Neural cell (in vitro differentiated cells): ENCODE data around the gene TMEM132C. TPM values are rescaled to one million over a fixed set of nuclear protein-coding genes. Genes with fewer than 3 reads are reported as not detected.

ENCODE experiments used
- H2AFZ ChIP-seq: fragments of 200-600, 300-800 bp; sonication (generic), shearing (Covaris generic); 2 replicates; pipeline ENCODE4 v1.6.0; 2014; ENCODE audit warnings: low read depth, mild to moderate bottlenecking, antibody characterized with exemption, low read length, moderate library complexity
- H3F3A ChIP-seq: fragments of 200-600 bp; shearing (Covaris generic); 2 replicates; pipeline ENCODE4 v1.6.1; 2016; ENCODE audit warnings: mild to moderate bottlenecking, moderate library complexity, mixed read lengths, antibody characterized with exemption, low read length; ENCODE audit not compliant: insufficient read depth, poor library complexity, severe bottlenecking
- H3K27ac ChIP-seq: fragments of 200-600, 300-800 bp; sonication (generic), shearing (Covaris generic); 2 replicates; pipeline ENCODE4 v1.5.1; 2014; ENCODE audit warnings: mild to moderate bottlenecking, low read length, moderate library complexity
- H3K27me3 ChIP-seq: fragments of 300-800, 200-600 bp; sonication (generic), shearing (Covaris generic); 2 replicates; pipeline ENCODE4 v1.6.0; 2014; ENCODE audit warnings: mild to moderate bottlenecking, low read depth, low read length, moderate library complexity; ENCODE audit not compliant: insufficient read depth
- H3K36me3 ChIP-seq: fragments of 300-800, 200-600 bp; sonication (generic), shearing (Covaris generic); 2 replicates; pipeline ENCODE4 v1.5.1; 2014; ENCODE audit warnings: mild to moderate bottlenecking, antibody characterized with exemption, low read length, moderate library complexity; ENCODE audit not compliant: insufficient read depth
- H3K4me2 ChIP-seq: fragments of 300-800, 200-600 bp; sonication (generic), shearing (Covaris generic); 2 replicates; pipeline ENCODE4 v1.6.0; 2014; ENCODE audit warnings: mild to moderate bottlenecking, low read length
- H3K4me3 ChIP-seq: fragments of 300-800, 200-600 bp; sonication (generic), shearing (Covaris generic); 2 replicates; pipeline ENCODE4 v1.5.1; 2014; ENCODE audit warnings: mild to moderate bottlenecking, low read length, moderate library complexity
- H3K79me2 ChIP-seq: fragments of 200-600 bp; shearing (Covaris generic); replicated peaks from 2 replicates; pipeline ENCODE4 v1.6.0; 2014; ENCODE audit warnings: mild to moderate bottlenecking, low read length, moderate library complexity; ENCODE audit not compliant: insufficient read depth
- H3K9ac ChIP-seq: fragments of 300-800, 200-600 bp; sonication (generic), shearing (Covaris generic); 2 replicates; pipeline ENCODE4 v1.6.1; 2016; ENCODE audit warnings: mild to moderate bottlenecking, low read length, mixed read lengths
- H3K9me2 ChIP-seq: fragments of 200-600 bp; shearing (Covaris generic); 2 replicates; pipeline ENCODE4 v1.6.1; 2016; ENCODE audit warnings: mild to moderate bottlenecking, low read length, mixed read lengths; ENCODE audit not compliant: insufficient read depth
- H3K9me3 ChIP-seq: fragments of 200-600, 300-800 bp; sonication (generic), shearing (Covaris generic); 2 replicates; pipeline ENCODE4 v1.6.1; 2016; ENCODE audit warnings: mild to moderate bottlenecking, mixed run types, low read length, moderate library complexity, mixed read lengths
- H4K20me1 ChIP-seq: fragments of 200-600 bp; shearing (Covaris generic); 2 replicates; pipeline ENCODE4 v1.6.1; 2016; ENCODE audit warnings: mild to moderate bottlenecking, mixed run types; ENCODE audit not compliant: insufficient read depth
- CTCF ChIP-seq: fragments of 450-650 bp; IDR thresholded peaks from 2 replicates; pipeline ENCODE4 v1.5.1; 2014; ENCODE audit warnings: antibody characterized with exemption, mild to moderate bottlenecking, moderate library complexity; ENCODE audit not compliant: poor library complexity, severe bottlenecking
- EP300 ChIP-seq: fragments of 450-650 bp; conservative IDR thresholded peaks from 2 replicates; pipeline ENCODE4 v1.6.1; 2014; ENCODE audit warnings: antibody characterized with exemption, mild to moderate bottlenecking, moderate library complexity; ENCODE audit not compliant: poor library complexity, severe bottlenecking
- EZH2 ChIP-seq: fragments of 200-600, 300-800 bp; shearing (Covaris generic), sonication (generic); IDR thresholded peaks from 2 replicates; pipeline ENCODE4 v1.6.1; 2014; ENCODE audit warnings: antibody characterized with exemption, low read length, borderline replicate concordance, mild to moderate bottlenecking; ENCODE audit not compliant: insufficient read depth, poor library complexity, severe bottlenecking
- MXI1 ChIP-seq: fragments of 450-650 bp; conservative IDR thresholded peaks from 2 replicates; pipeline ENCODE4 v1.6.1; 2014; ENCODE audit warnings: antibody characterized with exemption, mild to moderate bottlenecking; ENCODE audit not compliant: poor library complexity, severe bottlenecking
- POLR2AphosphoS5 ChIP-seq: IDR thresholded peaks from 2 replicates; pipeline ENCODE4 v1.6.1; 2012
- RAD21 ChIP-seq: fragments of 450-650 bp; conservative IDR thresholded peaks from 2 replicates; pipeline ENCODE4 v1.6.1; 2014; ENCODE audit warnings: antibody characterized with exemption, mild to moderate bottlenecking, moderate library complexity
- REST ChIP-seq: IDR thresholded peaks from 2 replicates; pipeline ENCODE4 v1.6.1; 2012; ENCODE audit warnings: borderline replicate concordance
- SMC3 ChIP-seq: fragments of 450-650 bp; conservative IDR thresholded peaks from 2 replicates; pipeline ENCODE4 v1.6.1; 2014; ENCODE audit warnings: antibody characterized with exemption, mild to moderate bottlenecking, moderate library complexity; ENCODE audit not compliant: poor library complexity
- TAF1 ChIP-seq: IDR thresholded peaks from 2 replicates; pipeline ENCODE4 v1.6.1; 2012; ENCODE audit warnings: low read depth
- polyA plus RNA-seq: library from polyadenylated mRNA; depleted of rRNA; stranded (reverse); fragments of >200 nt; gene quantifications from 2 replicates; pipeline ENCODE4 v1.2.3, GENCODE V29; 2014

The TMEM132C gene
- polyA plus RNA-seq, 1 donor from 2014 or later: 0.06 TPM

GRCh38 chr12:128507470-128507869 is 240.5 kb downstream of the TMEM132C start:
- Histone ChIP-seq H3F3A (no peaks in the 10 kb centered on the region), H3K79me2 (no peaks in the 10 kb centered on the region), H3K9me2 (no peaks in the 10 kb centered on the region), H3K27me3 (no peaks in the 10 kb centered on the region), H3K9ac (no peak overlapping the region), H4K20me1 (no peaks in the 10 kb centered on the region), H3K4me3 (no peak overlapping the region), H3K27ac (no peak overlapping the region), H2AFZ (no peak overlapping the region), H3K36me3 (no peaks in the 10 kb centered on the region), H3K4me2 (no peak overlapping the region), H3K9me3 (no peaks in the 10 kb centered on the region)
- TF ChIP-seq MXI1 (no peak), RAD21 (no peak), POLR2AphosphoS5 (no peak), CTCF (no peak), EP300 (no peak), SMC3 (no peak), REST (no peak), TAF1 (no peak), EZH2 (no peak)

GRCh38 chr12:128509170-128509569 is 242.2 kb downstream of the TMEM132C start:
- TF ChIP-seq EZH2 (no peak), SMC3 (no peak), EP300 (no peak), POLR2AphosphoS5 (no peak), REST (no peak), TAF1 (no peak), CTCF (no peak), MXI1 (no peak), RAD21 (no peak)
- no peak overlapping the region for H3K27ac ChIP-seq
- no peak overlapping the region for H3K4me2 ChIP-seq
- H3K27me3 ChIP-seq: no peaks in the 10 kb centered on the region
- no peak overlapping the region for H2AFZ ChIP-seq
- H3K9me2 ChIP-seq: no peaks in the 10 kb centered on the region
- no peak overlapping the region for H3K4me3 ChIP-seq
- H3F3A ChIP-seq: no peaks in the 10 kb centered on the region
- no peaks in the 10 kb centered on the region for H3K36me3 ChIP-seq
- H3K9me3 ChIP-seq: no peaks in the 10 kb centered on the region
- no peak overlapping the region for H3K9ac ChIP-seq
- no peaks in the 10 kb centered on the region for H3K79me2 ChIP-seq
- no peaks in the 10 kb centered on the region for H4K20me1 ChIP-seq
